Psoas muscle (tissue), 8 donors: Measurements from ENCODE around the gene PPDPF. TPM values are rescaled to one million over a fixed set of nuclear protein-coding genes. Genes with fewer than 3 reads are reported as not detected.
A peak's percentile ranks its signal among the peaks of the same experiment; 100 is the strongest.
"Not testable (repeated sequence)": the region's sequence is repeated elsewhere in the genome, so short reads cannot be mapped to it uniquely, and the experiment has no call there.

Source experiments
- ATAC-seq, 4 donors: fragments of 200-7000 bp; cut with Tn5 transposase; one replicate each; pipeline ENCODE4 v1.9.1; 2020; ENCODE audit warnings: moderate library complexity in 3 of 4, mild to moderate bottlenecking in 2 of 4
- DNase-seq, 2 donors: peaks; one replicate each; pipeline ENCODE4 v3.0.0-alpha.2; 2020
- H3K27ac ChIP-seq: fragments of 200-600 bp; one replicate; pipeline ENCODE4 v1.8.0; 2022
- H3K27me3 ChIP-seq, 3 donors: fragments of 200-600 bp in 1 of 3; one replicate each; pipeline versions ENCODE4 v1.6.1 to v1.8.0; 2013 to 2022; ENCODE audit warnings: low read length in 2 of 3, mild to moderate bottlenecking in 2 of 3, moderate library complexity in 1 of 3; ENCODE audit not compliant: insufficient read depth in 3 of 3
- H3K36me3 ChIP-seq, 2 donors: fragments of 200-600 bp in 1 of 2; one replicate each; pipeline versions ENCODE4 v1.6.1 to v1.8.0; 2013 to 2022; ENCODE audit warnings: low read depth in 1 of 2, mild to moderate bottlenecking in 1 of 2, moderate library complexity in 1 of 2; ENCODE audit not compliant: insufficient read depth in 1 of 2
- H3K4me1 ChIP-seq: fragments of 200-600 bp; one replicate; pipeline ENCODE4 v1.8.0; 2022
- H3K4me3 ChIP-seq: fragments of 200-600 bp; one replicate; pipeline ENCODE4 v1.8.0; 2022; ENCODE audit warnings: mild to moderate bottlenecking
- H3K9me3 ChIP-seq: fragments of 200-600 bp; one replicate; pipeline ENCODE4 v1.8.0; 2022
- CTCF ChIP-seq: fragments of 200-600 bp; IDR thresholded peaks from one replicate; pipeline ENCODE4 v1.8.0; 2022; ENCODE audit warnings: antibody characterized with exemption
- WGBS, 3 donors: extraction: QIAGEN DNeasy Blood & Tissue Kit; methylation state at CpG; one replicate each; pipeline versions ENCODE4 v1.1.6 to v1.1.7; 2013; 5-methylcytosine and 5-hydroxymethylcytosine counted together
- intact Hi-C, 2 donors: fragments of 100-400 bp; cut with DNase I; formaldehyde crosslinking; loops; one replicate each; pipeline versions ENCODE4 v1.11.0 to v1.14.2; 2022
- polyA plus RNA-seq, 3 donors: library from polyadenylated mRNA; stranded (reverse); fragments of 200-250 nt; gene quantifications; one replicate each; pipeline ENCODE4 v1.2.3, GENCODE V29; 2013
- total RNA-seq, 4 donors: library from RNA; stranded (reverse); fragmentation: NEBNext Ultra II Directional in 2 of 4; extraction: Animal tissue kit (Norgen Biotek cat#: 25700) in 2 of 4; gene quantifications; one replicate each; pipeline versions ENCODE4 v1.2.1 to v1.2.4, GENCODE V29; 2021 to 2023
- donor health status: healthy with polysubstance abuse.
- donor health status: DM: no; HTN: no; CAD: no; lungs with moderate emphysema.
- donor health status: Bipolar disorder and iron deficiency.
- donor health status: healthy.
- donor health status: DM: yes; HTN: yes; CAD: no.
- donor health status: DM: no; HTN: no; CAD: no.
- donor health status: DM: no; HTN: no; CAD: no.
- donor health status: DM: yes; HTN: yes; CAD: no.

Gene PPDPF
- total and polyA plus RNA-seq, 7 donors = 130 to 198 (median 153) TPM

GRCh38 chr20:63477944-63478343 is 42.6 kb upstream of the PPDPF start:
- H3K9me3 ChIP-seq = no peaks in the 10 kb centered on the region
- ATAC-seq (no peak), DNase-seq (no peak)
- TF ChIP-seq CTCF = no peak
- peaks cover 0 to 81% (median 28%) of the 10 kb centered on the region in 3 donors for H3K27me3 ChIP-seq
- H3K36me3 ChIP-seq = no peaks in the 10 kb centered on the region
- WGBS, 3 donors = 48 to 53% (median 51%) methylated on average over 17 of the region's 17 CpGs
- no peaks in the 10 kb centered on the region for H3K4me1 ChIP-seq
- no peak overlapping the region for H3K4me3 ChIP-seq
- intact Hi-C loops = no loop called here
- H3K27ac ChIP-seq = no peak overlapping the region

- Histone ChIP-seq H3K9me3 (no peaks in the 10 kb centered on the region), H3K27me3 (peaks cover 0 to 75% (median 21%) of the 10 kb centered on the region in 3 donors), H3K4me1 (no peaks in the 10 kb centered on the region), H3K36me3 (no peaks in the 10 kb centered on the region), H3K4me3 (no peak overlapping the region), H3K27ac (no peak overlapping the region)
- no peak for TF ChIP-seq CTCF
- DNase-seq (no peak), ATAC-seq (no peak)
- 71 to 74% (median 74%) methylated on average over 34 of the region's 34 CpGs for WGBS, 3 donors
- intact Hi-C loops = no loop called here
Observed at GRCh38 chr20:63478346-63479302, 41.9 kb upstream of the PPDPF start.

- H3K9me3 ChIP-seq, H3K4me1 ChIP-seq, H3K36me3 ChIP-seq, H3K4me3 ChIP-seq, ATAC-seq, H3K27ac ChIP-seq, intact Hi-C loops, DNase-seq: not testable (repeated sequence)
- peaks cover 0 to 62% (median 10%) of the 10 kb centered on the region in 3 donors for H3K27me3 ChIP-seq
- WGBS, 3 donors = 58 to 65% (median 60%) methylated on average over 26 to 32 of the region's 32 CpGs
Observed at GRCh38 chr20:63479695-63480419, 40.7 kb upstream of the PPDPF start.

- no peak overlapping the region for H3K27ac ChIP-seq
- no peaks in the 10 kb centered on the region for H3K4me1 ChIP-seq
- H3K4me3 ChIP-seq = no peak overlapping the region
- peaks cover 0 to 46% (median 4%) of the 10 kb centered on the region in 3 donors for H3K27me3 ChIP-seq
- ATAC-seq (no peak), DNase-seq (no peak)
- no peak for TF ChIP-seq CTCF
- 58 to 64% (median 62%) methylated on average over 12 of the region's 12 CpGs for WGBS, 3 donors
- intact Hi-C loops = no loop called here
- H3K36me3 ChIP-seq = no peaks in the 10 kb centered on the region
- H3K9me3 ChIP-seq = no peaks in the 10 kb centered on the region
Observed at GRCh38 chr20:63481503-63481902, 39.1 kb upstream of the PPDPF start.

GRCh38 chr20:63482021-63482587 is 38.5 kb upstream of the PPDPF start:
- ATAC-seq = peak in 2 of 4 donors; percentile 3
- no peaks in the 10 kb centered on the region for H3K9me3 ChIP-seq
- H3K27me3 ChIP-seq = peaks cover 0 to 41% (median 4%) of the 10 kb centered on the region in 3 donors
- 23 to 50% (median 35%) methylated on average over 8 to 11 of the region's 11 CpGs for WGBS, 3 donors
- H3K27ac ChIP-seq = no peak overlapping the region
- no peak overlapping the region for H3K4me3 ChIP-seq
- intact Hi-C loops = no loop called here
- no peaks in the 10 kb centered on the region for H3K4me1 ChIP-seq
- DNase-seq = no peak
- no peaks in the 10 kb centered on the region for H3K36me3 ChIP-seq
- no peak for TF ChIP-seq CTCF
